GM12865 (cell line): Measurements from ENCODE around the gene SIK2.

Experiments used
- DNase-seq: peaks from one replicate; pipeline ENCODE4 v3.0.0; 2010; ENCODE audit warnings: low read depth
- H3K4me3 ChIP-seq: 2 replicates; pipeline ENCODE4 v1.5.1; 2011; ENCODE audit warnings: mild to moderate bottlenecking, low read depth, low read length, control low read depth
- CTCF ChIP-seq: IDR thresholded peaks from 2 replicates; pipeline ENCODE4 v1.5.1; 2011; ENCODE audit warnings: low read length, control low read depth, low read depth, inconsistent platforms; ENCODE audit not compliant: insufficient read depth; ENCODE audit errors: missing control alignments

Gene SIK2

GRCh38 chr11:111674941-111675340, 72.7 kb downstream of the SIK2 start:
- no peak for DNase-seq
- no peak overlapping the region for H3K4me3 ChIP-seq
- TF ChIP-seq CTCF: no peak

GRCh38 chr11:111675891-111676290, 73.6 kb downstream of the SIK2 start:
- no peak overlapping the region for H3K4me3 ChIP-seq
- no peak for TF ChIP-seq CTCF
- no peak for DNase-seq

- no peak for TF ChIP-seq CTCF
Observed at GRCh38 chr11:111676878-111677585, 74.8 kb downstream of the SIK2 start.

GRCh38 chr11:111680486-111681175, 78.4 kb downstream of the SIK2 start:
- TF ChIP-seq CTCF: no peak
- DNase-seq: no peak
- H3K4me3 ChIP-seq: no peak overlapping the region

More at GRCh38 chr11:111676878-111677585, 74.8 kb downstream of the SIK2 start:
- H3K4me3 ChIP-seq: no peak overlapping the region
- no peak for DNase-seq

GRCh38 chr11:111683806-111684205, 81.6 kb downstream of the SIK2 start:
- DNase-seq: no peak
- no peak overlapping the region for H3K4me3 ChIP-seq
- TF ChIP-seq CTCF: no peak

- DNase-seq: no peak
- no peak overlapping the region for H3K4me3 ChIP-seq
- no peak for TF ChIP-seq CTCF
Observed at GRCh38 chr11:111684251-111684650, 82.0 kb downstream of the SIK2 start.
